Hepatocyte (in vitro differentiated cells): ENCODE results near the gene SCT. TPM values are rescaled to one million over a fixed set of nuclear protein-coding genes. Genes with fewer than 3 reads are reported as not detected.

Source experiments
- DNase-seq: peaks from one replicate; pipeline ENCODE4 v3.0.0-alpha.2; 2016; ENCODE audit warnings: low spot score
- H2AFZ ChIP-seq: fragments of 200-600 bp; sonication (generic); 2 replicates; pipeline ENCODE4 v1.6.0; 2016; ENCODE audit warnings: antibody characterized with exemption, mild to moderate bottlenecking
- H3K27ac ChIP-seq: fragments of 200-600 bp; sonication (generic); 2 replicates; pipeline ENCODE4 v1.5.1; 2016; ENCODE audit warnings: mild to moderate bottlenecking
- H3K27me3 ChIP-seq: fragments of 200-600 bp; sonication (generic); 2 replicates; pipeline ENCODE4 v1.6.1; 2016
- H3K36me3 ChIP-seq: fragments of 200-600 bp; sonication (generic); replicated peaks from 2 replicates; pipeline ENCODE4 v1.5.1; 2016; ENCODE audit warnings: low read depth; ENCODE audit not compliant: insufficient read depth
- H3K4me1 ChIP-seq: fragments of 200-600 bp; sonication (generic); 2 replicates; pipeline ENCODE4 v1.5.1; 2016; ENCODE audit warnings: mild to moderate bottlenecking, moderate library complexity; ENCODE audit not compliant: insufficient read depth
- H3K4me2 ChIP-seq: fragments of 200-600 bp; sonication (generic); 2 replicates; pipeline ENCODE4 v1.6.0; 2016
- H3K4me3 ChIP-seq: fragments of 200-600 bp; sonication (generic); 2 replicates; pipeline ENCODE4 v1.5.1; 2016; ENCODE audit warnings: mild to moderate bottlenecking
- H3K79me2 ChIP-seq: fragments of 200-600 bp; sonication (generic); 2 replicates; pipeline ENCODE4 v1.6.0; 2017; ENCODE audit warnings: mild to moderate bottlenecking
- H3K9me2 ChIP-seq: fragments of 200-600 bp; sonication (generic); replicated peaks from 2 replicates; pipeline ENCODE4 v1.6.0; 2017; ENCODE audit warnings: mild to moderate bottlenecking; ENCODE audit not compliant: insufficient read depth
- H3K9me3 ChIP-seq: fragments of 200-600 bp; sonication (generic); 2 replicates; pipeline ENCODE4 v1.5.1; 2016; ENCODE audit warnings: low read depth, mild to moderate bottlenecking
- H4K20me1 ChIP-seq: fragments of 200-600 bp; sonication (generic); 2 replicates; pipeline ENCODE4 v1.6.0; 2016; ENCODE audit warnings: mild to moderate bottlenecking; ENCODE audit not compliant: insufficient read depth, poor library complexity, severe bottlenecking
- CTCF ChIP-seq: fragments of 200-600 bp; sonication (generic); IDR thresholded peaks from 2 replicates; pipeline ENCODE4 v1.5.1; 2016; ENCODE audit warnings: antibody characterized with exemption, mild to moderate bottlenecking; ENCODE audit not compliant: poor library complexity
- EZH2 ChIP-seq: fragments of 200-600 bp; sonication (generic); IDR thresholded peaks from 2 replicates; pipeline ENCODE4 v1.6.1; 2016; ENCODE audit warnings: antibody characterized with exemption, mild to moderate bottlenecking, borderline replicate concordance
- EZH2phosphoT487 ChIP-seq: fragments of 200-600 bp; sonication (generic); IDR thresholded peaks from one replicate; pipeline ENCODE4 v1.6.1; 2018; ENCODE audit warnings: antibody characterized with exemption, mild to moderate bottlenecking, low read depth, moderate library complexity; ENCODE audit not compliant: unreplicated experiment, severe bottlenecking
- WGBS: methylation state at CpG from one replicate; pipeline ENCODE4 v1.1.6; 2016; ENCODE audit warnings: low lambda C conversion rate; ENCODE audit errors: missing lambda C conversion rate; 5-methylcytosine and 5-hydroxymethylcytosine counted together
- polyA plus RNA-seq: library from polyadenylated mRNA; unstranded; fragments of >200 nt; fragmentation: Nextera tagmentation; extraction: Ambion mirVana; gene quantifications from 2 replicates; pipeline ENCODE4 v1.2.1, GENCODE V29; 2016
- total RNA-seq: library from RNA; depleted of rRNA; stranded (reverse); fragments of >200 nt; gene quantifications from 2 replicates; pipeline ENCODE4 v1.2.3, GENCODE V29; 2014

Gene SCT
- total and polyA plus RNA-seq, 2 experiments from 2014 or later: 21.7 TPM; not detected in 1

DNA sequence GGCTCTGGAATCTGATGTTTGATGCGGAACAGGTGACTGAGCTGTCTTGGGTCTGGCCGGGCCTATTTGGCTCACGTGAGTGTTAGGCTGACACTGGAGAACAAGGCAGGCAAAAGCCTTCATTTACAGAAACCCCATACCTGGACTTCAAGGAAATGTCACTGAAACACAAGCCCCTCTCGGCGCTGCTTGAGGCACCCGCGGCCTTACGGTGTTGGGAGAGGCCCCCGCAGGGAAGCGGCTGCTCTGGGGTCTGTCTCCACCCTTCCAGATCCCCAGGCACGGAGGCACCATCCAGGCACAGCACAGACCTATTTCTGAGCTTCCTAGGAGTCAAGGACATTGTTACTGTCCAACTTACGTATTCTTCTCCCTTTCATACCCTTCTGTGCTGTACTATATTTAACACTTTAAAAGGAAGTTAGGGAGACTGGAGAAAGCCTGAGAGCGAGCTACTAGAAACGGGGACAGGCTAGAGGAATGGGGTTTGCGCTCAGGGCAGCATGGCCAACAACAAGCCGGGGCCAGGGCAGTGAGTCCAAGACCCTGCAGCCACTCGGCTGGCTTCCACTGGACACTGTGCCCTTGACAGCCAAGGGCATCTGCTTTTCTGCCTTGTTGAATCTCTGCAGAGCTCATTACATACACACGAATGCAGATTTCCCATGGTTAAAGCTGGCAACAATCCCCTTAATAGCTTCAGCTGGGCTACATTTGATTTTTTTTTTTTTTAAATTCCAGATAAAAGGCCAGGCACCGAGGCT, 33.9 kb upstream of the SCT start:
- no peaks in the 10 kb centered on the region for H3K9me3 ChIP-seq
- no peak for DNase-seq
- H3K4me2 ChIP-seq: no peak overlapping the region
- H3K79me2 ChIP-seq: peaks cover 8% of the 10 kb centered on the region
- no peaks in the 10 kb centered on the region for H3K9me2 ChIP-seq
- H3K27ac ChIP-seq: no peak overlapping the region
- no peak for TF ChIP-seq CTCF
- TF ChIP-seq EZH2phosphoT487: no peak
- TF ChIP-seq EZH2: no peak
- H3K4me3 ChIP-seq: no peak overlapping the region
- H2AFZ ChIP-seq: no peak overlapping the region
- 91% methylated on average over 19 of the region's 19 CpGs for WGBS
- no peaks in the 10 kb centered on the region for H3K4me1 ChIP-seq
- no peaks in the 10 kb centered on the region for H4K20me1 ChIP-seq
- H3K27me3 ChIP-seq: no peaks in the 10 kb centered on the region
- no peaks in the 10 kb centered on the region for H3K36me3 ChIP-seq

- DNase-seq: no peak
- no peak overlapping the region for H3K4me2 ChIP-seq
- peaks cover 8% of the 10 kb centered on the region for H3K79me2 ChIP-seq
- no peak overlapping the region for H3K4me3 ChIP-seq
- peaks cover 3% of the 10 kb centered on the region for H4K20me1 ChIP-seq
- WGBS: 90% methylated on average over 18 of the region's 19 CpGs
- peaks cover 5% of the 10 kb centered on the region for H3K4me1 ChIP-seq
- no peak overlapping the region for H2AFZ ChIP-seq
- H3K9me3 ChIP-seq: no peaks in the 10 kb centered on the region
- no peaks in the 10 kb centered on the region for H3K9me2 ChIP-seq
- H3K36me3 ChIP-seq: no peaks in the 10 kb centered on the region
- H3K27ac ChIP-seq: no peak overlapping the region
- H3K27me3 ChIP-seq: no peaks in the 10 kb centered on the region
- TF ChIP-seq EZH2: no peak
- TF ChIP-seq CTCF: no peak
- TF ChIP-seq EZH2phosphoT487: no peak
These were observed 33.3 kb upstream of the SCT start for GRCh38 chr11:660281-660680.

GRCh38 chr11:659532-660085, 32.6 kb upstream of the SCT start:
- Histone ChIP-seq H3K27me3 (no peaks in the 10 kb centered on the region), H3K9me3 (no peaks in the 10 kb centered on the region), H3K36me3 (no peaks in the 10 kb centered on the region), H3K4me3 (no peak overlapping the region), H3K9me2 (no peaks in the 10 kb centered on the region), H3K79me2 (peaks cover 8% of the 10 kb centered on the region), H2AFZ (no peak overlapping the region), H3K27ac (no peak overlapping the region), H3K4me1 (peaks cover 9% of the 10 kb centered on the region), H3K4me2 (no peak overlapping the region), H4K20me1 (peaks cover 3% of the 10 kb centered on the region)
- no peak for TF ChIP-seq EZH2phosphoT487
- TF ChIP-seq EZH2: no peak
- no peak for TF ChIP-seq CTCF
- 93% methylated on average over 16 of the region's 16 CpGs for WGBS
- DNase-seq: no peak
